ENCODE measurements around the gene SBNO2. TPM values are rescaled to one million over a fixed set of nuclear protein-coding genes. Genes with fewer than 3 reads are reported as not detected.

Gene SBNO2
- total and polyA plus RNA-seq, 9 of the 15 experiments (the other 6 are each of a cell fraction or from before 2014, with no cell fraction given): 0.01 to 46.2 (median 6.7) TPM

GRCh38 chr19:1079566-1080111 is 94.4 kb downstream of the SBNO2 start:
- Histone ChIP-seq H3K4me1 (replicated peaks in 1 of 2; ENCODE audit: control insufficient read depth in 2 of 2, insufficient read depth in 2 of 2, low read length in 2 of 2) (peaks cover 18 to 78% of the 10 kb centered on the region in 2 experiments), H3K79me2 (ENCODE audit: control insufficient read depth, insufficient read depth, low read length) (no peaks in the 10 kb centered on the region), H2AFZ (ENCODE audit: low read depth, low read length) (no peak overlapping the region), H4K20me1 (replicated peaks; ENCODE audit: control insufficient read depth, insufficient read depth, low read length) (no peaks in the 10 kb centered on the region), H3K36me3 (ENCODE audit: control insufficient read depth, insufficient read depth, low read length) (peaks cover 10% of the 10 kb centered on the region; the same call in 2 of the 3 replicates), H3K4me3 (no peak overlapping the region), H3K9ac (ENCODE audit: insufficient read depth in 1 of 2, low read depth in 2 of 2, low read length in 2 of 2) (peak overlapping the region in 1 of 2 experiments; percentile 50; a peak in 2 of 4 replicates), H3K9me1 (ENCODE audit: control insufficient read depth, insufficient read depth, low read length) (peaks cover 3% of the 10 kb centered on the region), H3K27ac (ENCODE audit: extremely low read depth, low read depth, low read length) (no peak overlapping the region), H3K27me3 (ENCODE audit: control insufficient read depth in 2 of 2, insufficient read depth in 2 of 2, low read length in 2 of 2) (no peaks in the 10 kb centered on the region), H3K4me2 (ENCODE audit: insufficient read depth, low read length) (no peak overlapping the region; the same call in 1 of the 2 replicates), H3K9me3 (replicated peaks; ENCODE audit: control insufficient read depth, insufficient read depth, low read depth, low read length) (no peaks in the 10 kb centered on the region)
- ATAC-seq (no peak), FAIRE-seq (no peak), DNase-seq (ENCODE audit: extremely low read depth in 1 of 4, low spot score in 3 of 4) (peak in 1 of 4 experiments; percentile 59)
- WGBS (ENCODE audit: insufficient coverage, low coverage, missing lambda C conversion rate): 51% methylated on average over 34 of the region's 45 CpGs
- in situ Hi-C loops (cut with MboI) (no loop called here), intact Hi-C loops (cut with micrococcal nuclease) (loop anchor here (5.0 kb wide), 1 partner anchor 37 kb away; the partner anchor contains the start of gene ABCA7)
- ChIA-PET CTCF (ENCODE audit: low intra/inter-chr PET ratio) (no interaction called here), POLR2A (interaction anchor here (1.5 to 1.8 kb wide), 2 partner anchors 13 to 189 kb away, joined by 6 read pairs; partner anchors contain the start of genes ARHGAP45 and CIRBP)
- no TSS peak for BruUV-seq (replicated peaks)
- TF ChIP-seq CEBPB (tag; IDR thresholded peaks at IDR 0.05) (no peak), TRIM28 (IDR thresholded peaks at IDR 0.05) (no peak), ZFPM2 (CRISPR knock-in tag; IDR thresholded peaks at IDR 0.05) (no peak), GTF3C2 (IDR thresholded peaks at IDR 0.05; ENCODE audit: borderline replicate concordance, extremely low read depth, insufficient read length) (peak; percentile 44), KDM4B (IDR thresholded peaks at IDR 0.05; ENCODE audit: borderline replicate concordance in 2 of 2, low read depth in 1 of 2) (no peak), ELF1 (tag; IDR thresholded peaks at IDR 0.05) (no peak), POLR2G (IDR thresholded peaks at IDR 0.05; ENCODE audit: low read depth, low read length) (peak; percentile 9; the same call in 1 of the 2 replicates), CBX1 (IDR thresholded peaks at IDR 0.05; ENCODE audit: low read depth) (no peak), RBM25 (IDR thresholded peaks at IDR 0.05; ENCODE audit: low read depth, low read length, severe bottlenecking) (no peak), CHD1 (IDR thresholded peaks at IDR 0.05; ENCODE audit: low read length) (no peak), ZFP1 (CRISPR knock-in tag; IDR thresholded peaks at IDR 0.05) (no peak), ZNF354B (CRISPR knock-in tag; IDR thresholded peaks at IDR 0.05) (no peak), POLR2A (conservative IDR thresholded peaks at IDR 0.05) (no peak), ELF4 (CRISPR knock-in tag; IDR thresholded peaks at IDR 0.05) (no peak), ATF7 (IDR thresholded peaks at IDR 0.05) (peak; percentile 36; the same call in 1 of the 2 replicates), CTBP1 (IDR thresholded peaks at IDR 0.05; ENCODE audit: borderline replicate concordance) (peak; percentile 52; the same call in 1 of the 2 replicates)
- TF ChIP-seq, protein P1, sequence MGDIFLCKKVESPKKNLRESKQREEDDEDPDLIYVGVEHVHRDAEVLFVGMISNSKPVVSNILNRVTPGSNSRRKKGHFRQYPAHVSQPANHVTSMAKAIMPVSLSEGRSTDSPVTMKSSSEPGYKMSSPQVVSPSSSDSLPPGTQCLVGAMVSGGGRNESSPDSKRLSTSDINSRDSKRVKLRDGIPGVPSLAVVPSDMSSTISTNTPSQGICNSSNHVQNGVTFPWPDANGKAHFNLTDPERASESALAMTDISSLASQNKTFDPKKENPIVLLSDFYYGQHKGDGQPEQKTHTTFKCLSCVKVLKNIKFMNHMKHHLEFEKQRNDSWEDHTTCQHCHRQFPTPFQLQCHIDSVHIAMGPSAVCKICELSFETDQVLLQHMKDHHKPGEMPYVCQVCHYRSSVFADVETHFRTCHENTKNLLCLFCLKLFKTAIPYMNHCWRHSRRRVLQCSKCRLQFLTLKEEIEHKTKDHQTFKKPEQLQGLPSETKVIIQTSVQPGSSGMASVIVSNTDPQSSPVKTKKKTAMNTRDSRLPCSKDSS (IDR thresholded peaks at IDR 0.05; ENCODE audit: low read depth, partially characterized antibody): no peak
- TF ChIP-seq, protein P2, sequence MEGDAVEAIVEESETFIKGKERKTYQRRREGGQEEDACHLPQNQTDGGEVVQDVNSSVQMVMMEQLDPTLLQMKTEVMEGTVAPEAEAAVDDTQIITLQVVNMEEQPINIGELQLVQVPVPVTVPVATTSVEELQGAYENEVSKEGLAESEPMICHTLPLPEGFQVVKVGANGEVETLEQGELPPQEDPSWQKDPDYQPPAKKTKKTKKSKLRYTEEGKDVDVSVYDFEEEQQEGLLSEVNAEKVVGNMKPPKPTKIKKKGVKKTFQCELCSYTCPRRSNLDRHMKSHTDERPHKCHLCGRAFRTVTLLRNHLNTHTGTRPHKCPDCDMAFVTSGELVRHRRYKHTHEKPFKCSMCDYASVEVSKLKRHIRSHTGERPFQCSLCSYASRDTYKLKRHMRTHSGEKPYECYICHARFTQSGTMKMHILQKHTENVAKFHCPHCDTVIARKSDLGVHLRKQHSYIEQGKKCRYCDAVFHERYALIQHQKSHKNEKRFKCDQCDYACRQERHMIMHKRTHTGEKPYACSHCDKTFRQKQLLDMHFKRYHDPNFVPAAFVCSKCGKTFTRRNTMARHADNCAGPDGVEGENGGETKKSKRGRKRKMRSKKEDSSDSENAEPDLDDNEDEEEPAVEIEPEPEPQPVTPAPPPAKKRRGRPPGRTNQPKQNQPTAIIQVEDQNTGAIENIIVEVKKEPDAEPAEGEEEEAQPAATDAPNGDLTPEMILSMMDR (IDR thresholded peaks at IDR 0.05 in 2 of 3, conservative IDR thresholded peaks at IDR 0.05 in 1 of 3; ENCODE audit: insufficient read depth in 2 of 3, low read depth in 1 of 3, low read length in 3 of 3): peak in 2 of 3 experiments; percentile 23 to 26; a peak in 3 of 6 replicates
